Esophagus muscularis mucosa (tissue), 3 donors: ENCODE results near the gene EFCAB8.

Source experiments
- CTCF ChIP-seq, 3 experiments: fragments of 200-600 bp in 2 of 3; fragments of 450-650 bp in 1 of 3; sonication (generic) in 2 of 3; IDR thresholded peaks; one replicate each; pipeline ENCODE4 v1.5.1; 2017 to 2019; ENCODE audit warnings: antibody characterized with exemption in 3 of 3, mild to moderate bottlenecking in 2 of 3, moderate library complexity in 1 of 3
- POLR2A ChIP-seq: fragments of 450-650 bp; IDR thresholded peaks from one replicate; pipeline ENCODE4 v1.6.1; 2017; ENCODE audit warnings: antibody characterized with exemption, moderate library complexity, mild to moderate bottlenecking, low read depth

GRCh38 chr20:33005132-33005566 is 146.4 kb downstream of the EFCAB8 start:
- no peak for TF ChIP-seq POLR2A
- TF ChIP-seq CTCF (IDR thresholded peaks at IDR 0.05) = peak in 2 of 3 experiments; percentile 9 to 15
